Hematopoietic multipotent progenitor cell treated with erythropoietin and hydrocortisone succinate and interleukin-3 and kit ligand, for 8 days (in vitro differentiated cells): Measurements from ENCODE around the gene AKNA.

Experiments
- DNase-seq: peaks from one replicate; pipeline ENCODE4 v3.0.0-alpha.2; 2015

Gene AKNA

DNA sequence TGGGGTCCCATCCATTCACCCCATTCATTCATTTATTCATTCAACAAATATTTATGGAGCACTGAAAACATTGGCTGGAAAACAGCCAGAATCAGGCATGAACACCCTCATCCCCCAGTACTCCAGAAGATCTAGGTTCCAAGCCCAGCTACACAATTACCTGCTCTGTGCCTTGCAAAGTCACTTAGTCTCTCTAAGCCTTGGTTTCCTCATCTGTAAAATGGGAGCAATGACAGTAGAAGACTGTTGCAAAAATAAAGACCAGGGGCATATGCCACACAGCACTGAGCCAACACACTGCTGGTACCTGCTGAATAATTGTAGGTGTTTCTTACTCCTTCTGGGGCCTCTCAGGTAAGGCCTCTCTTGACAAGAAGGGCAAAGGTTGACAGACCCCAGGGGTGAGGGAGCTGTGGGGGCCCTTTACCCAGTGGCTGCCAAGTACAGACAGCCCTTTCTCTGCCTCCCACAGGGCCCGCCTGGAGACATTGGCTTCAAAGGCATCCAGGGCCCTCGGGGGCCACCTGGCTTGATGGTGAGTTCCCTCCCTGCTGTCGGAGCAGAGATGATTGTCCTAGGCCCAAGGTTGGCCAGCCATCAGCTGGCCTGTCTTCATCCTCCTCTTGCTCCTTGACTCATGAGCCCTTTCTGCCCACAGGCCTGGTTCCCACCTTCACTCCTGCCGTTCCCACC is 87.5 kb downstream of the AKNA start:
- no peak for DNase-seq

DNA sequence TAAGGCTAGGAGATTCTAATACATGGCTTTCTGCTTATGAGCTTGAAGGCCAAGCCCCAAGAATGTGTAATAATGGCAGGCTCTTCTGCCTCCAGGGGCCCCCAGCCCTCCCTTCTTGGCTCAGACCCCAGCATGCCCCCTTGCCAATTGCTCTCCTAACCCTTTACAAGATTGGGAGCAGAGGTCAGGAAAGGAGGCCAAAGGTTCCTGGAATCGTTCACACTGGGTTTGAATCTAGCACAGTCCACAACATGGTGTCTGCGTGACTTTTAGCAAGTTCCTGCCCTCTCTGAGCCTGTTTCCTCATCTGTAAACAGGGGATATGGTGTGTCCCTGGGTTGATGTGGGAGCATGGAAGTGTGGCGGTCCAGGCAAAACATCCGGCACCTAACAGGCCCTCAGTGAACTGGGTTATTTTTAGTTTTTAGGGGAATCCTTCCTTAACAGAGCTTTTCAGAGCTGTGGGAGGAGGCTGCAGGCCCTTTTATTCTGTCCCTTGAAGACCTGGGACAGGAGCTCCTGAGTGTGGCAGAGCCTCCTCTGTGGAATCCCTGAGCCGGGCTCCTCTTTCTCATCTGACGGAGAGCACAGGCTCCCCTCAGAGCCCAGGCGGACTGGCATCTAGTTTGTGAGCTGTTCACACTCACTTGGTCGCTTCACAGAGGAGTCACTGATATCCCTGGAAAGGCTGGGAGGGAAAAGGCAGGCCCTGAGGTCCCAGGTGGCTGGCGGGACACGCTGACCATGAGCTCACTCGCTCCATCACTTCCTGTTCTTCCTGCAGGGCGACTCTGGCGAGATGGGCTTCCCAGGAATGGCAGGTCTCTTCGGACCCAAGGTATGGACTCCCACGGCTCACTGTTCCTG is 88.3 kb downstream of the AKNA start:
- no peak for DNase-seq

DNA sequence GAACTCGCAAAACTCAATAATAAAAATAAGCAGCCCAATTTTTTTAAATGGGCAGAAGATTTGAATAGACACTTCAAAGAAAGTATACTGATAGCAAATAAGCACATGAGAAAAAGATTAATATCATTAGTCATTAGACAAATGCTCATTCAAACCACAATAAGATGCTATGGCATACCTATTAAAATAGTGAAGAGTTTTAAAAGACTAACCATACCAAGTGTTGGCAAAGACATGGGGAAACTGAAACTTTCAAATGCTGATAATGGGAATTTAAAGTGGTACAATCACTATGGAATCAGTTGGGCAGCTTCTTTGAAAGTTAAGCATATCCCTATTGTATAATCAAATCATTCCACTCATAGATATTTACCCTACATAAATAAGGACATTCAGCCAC is 91.4 kb downstream of the AKNA start:
- DNase-seq, result no peak

DNA sequence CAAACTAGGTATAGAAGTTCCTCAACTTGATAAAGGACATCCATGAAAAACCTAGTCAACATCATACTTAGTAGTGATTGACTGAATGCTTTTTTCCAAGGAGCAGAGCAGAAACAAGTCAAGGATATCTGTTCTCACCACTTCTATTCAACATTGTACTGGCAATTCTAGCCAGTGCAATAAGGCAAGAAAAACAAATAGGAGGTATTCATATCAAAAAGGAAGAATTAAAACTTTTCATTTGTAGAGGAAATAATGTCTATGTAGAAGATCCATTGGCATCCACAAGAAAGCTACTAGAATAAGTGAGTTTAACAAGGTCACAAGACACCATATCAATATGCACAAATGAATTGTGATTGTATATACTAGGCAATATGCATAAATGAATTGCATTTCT is 93.1 kb downstream of the AKNA start:
- no peak for DNase-seq

DNA sequence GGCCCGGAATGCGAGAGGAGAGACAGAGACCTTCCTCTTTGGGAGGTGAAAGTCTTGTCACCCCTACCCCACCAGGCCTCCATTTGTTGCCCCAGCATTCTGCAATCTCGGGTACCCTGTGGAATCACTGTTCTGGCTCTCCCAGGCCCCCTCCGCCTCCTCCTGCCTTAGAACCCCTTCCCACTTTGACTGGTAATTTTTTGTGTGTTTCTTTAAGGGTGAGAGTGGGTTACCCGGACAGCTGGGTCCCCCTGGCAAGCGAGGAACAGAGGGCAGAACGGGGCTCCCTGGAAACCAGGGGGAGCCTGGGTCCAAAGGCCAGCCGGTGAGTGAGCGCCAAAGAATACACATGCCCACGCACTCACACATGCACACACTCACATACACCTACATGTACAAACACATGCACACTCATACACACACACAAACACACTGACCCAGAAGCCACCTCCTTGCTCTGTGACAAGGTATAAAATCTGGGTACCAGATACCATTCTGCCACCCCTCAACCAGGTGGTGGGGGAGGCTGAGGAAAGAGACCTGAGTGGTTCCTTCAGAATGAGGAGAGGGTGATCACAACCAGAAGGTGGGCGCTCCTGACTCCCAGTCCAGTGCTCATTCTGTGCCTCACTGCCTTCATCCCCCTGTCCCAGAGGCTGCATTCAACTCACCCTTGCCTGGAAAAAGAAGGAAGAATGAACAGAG is 95.7 kb downstream of the AKNA start:
- DNase-seq, result no peak

DNA sequence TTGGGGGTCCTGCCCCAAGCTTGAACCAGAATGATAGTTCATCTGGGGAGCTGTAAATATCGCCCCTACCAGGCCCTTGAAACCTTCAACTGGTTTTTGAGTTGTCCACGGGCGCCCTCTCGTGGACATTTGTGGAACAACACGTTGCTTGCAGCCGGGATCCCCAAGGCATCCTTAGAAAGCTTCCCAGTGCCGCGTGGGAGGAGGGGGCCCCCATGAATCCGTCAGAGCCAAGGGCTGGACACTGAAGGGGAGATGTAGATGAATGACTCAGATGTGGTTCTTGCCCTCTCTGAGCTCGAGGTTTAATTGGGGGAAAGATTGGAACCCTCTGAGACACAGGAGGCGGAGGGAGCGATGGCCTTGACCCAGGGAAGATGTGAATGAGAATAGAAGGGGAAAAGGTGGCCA is 96.7 kb downstream of the AKNA start:
- DNase-seq, result peak; percentile 51

DNA sequence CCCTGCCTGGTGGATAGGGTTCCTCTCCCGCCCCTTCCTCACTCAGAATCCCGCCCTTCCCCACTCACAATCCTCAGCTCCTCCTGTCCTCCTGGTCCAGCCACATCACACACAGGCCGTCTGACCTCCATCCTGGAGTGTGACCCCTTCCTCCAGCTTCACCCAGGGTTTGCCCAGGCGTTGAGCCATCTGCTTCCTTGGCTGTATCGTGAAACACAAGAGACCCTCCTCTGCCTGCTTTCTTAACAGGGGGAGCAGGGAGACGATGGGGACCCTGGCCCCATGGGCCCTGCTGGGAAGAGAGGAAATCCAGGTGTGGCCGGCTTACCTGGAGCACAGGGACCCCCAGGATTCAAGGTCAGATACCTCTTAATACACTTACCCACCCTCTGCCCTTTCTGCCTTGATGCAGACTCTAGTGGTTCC is 97.2 kb downstream of the AKNA start:
- no peak for DNase-seq

DNA sequence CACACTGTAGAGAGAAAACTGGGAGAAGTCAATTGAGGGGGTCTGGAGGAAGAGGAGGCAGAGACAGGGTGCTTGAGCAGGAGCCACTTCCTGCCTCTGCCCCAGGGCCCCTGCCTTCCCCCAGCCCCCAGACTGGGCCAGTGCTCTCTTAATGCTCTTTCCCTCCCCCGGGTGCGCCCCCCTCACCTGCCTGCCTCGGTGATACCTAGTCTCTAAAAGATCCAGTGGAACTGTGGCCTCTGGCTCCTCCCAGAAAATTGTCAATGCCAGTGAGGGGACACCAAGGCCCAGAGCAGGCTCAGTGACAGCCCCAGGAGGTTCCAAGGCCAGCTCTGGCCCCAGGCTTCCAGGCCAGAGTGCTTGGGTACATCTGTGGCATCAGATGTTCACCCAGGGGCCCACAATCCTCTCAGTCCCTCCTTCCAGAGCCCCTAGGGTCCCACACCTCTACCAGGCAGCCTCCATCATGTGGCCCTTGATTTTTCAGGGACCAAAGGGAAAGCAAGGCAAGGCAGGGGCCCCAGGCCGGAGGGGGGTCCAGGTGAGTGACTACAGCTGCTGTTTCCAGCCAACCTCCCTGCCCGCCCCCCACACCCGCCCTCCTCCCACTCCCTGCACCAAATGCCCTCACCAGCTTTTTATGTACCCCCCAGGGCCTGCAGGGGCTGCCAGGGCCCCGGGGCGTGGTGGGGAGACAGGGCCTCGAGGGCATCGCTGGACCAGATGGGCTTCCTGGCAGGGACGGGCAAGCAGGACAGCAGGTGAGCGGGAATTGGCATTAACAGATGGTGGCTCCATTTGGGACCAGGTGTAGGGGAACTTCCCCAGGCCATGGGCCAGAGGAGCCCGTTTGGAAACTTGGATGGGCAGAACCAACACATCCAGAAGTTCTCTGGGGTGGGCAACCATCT is 98.0 kb downstream of the AKNA start:
- no peak for DNase-seq

DNA sequence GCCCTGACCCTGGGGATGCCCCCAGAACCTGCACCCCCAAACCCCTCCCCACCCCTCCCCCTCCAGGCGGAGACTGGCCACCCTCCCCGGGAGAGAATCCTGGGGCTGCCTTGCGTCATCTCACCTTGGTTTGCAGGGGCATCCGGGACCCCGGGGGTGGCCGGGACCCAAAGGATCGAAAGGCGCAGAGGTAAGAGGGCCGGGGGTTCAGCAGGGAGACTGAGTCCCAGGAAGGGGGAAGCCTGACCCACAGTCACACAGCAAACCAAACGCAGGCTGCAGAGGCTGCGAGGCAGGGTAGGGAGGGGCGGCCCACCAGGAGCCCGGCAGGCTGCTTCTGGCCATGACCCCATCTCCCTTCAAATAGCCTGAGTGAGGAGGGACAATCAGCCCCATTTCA is 98.7 kb downstream of the AKNA start:
- no peak for DNase-seq

DNA sequence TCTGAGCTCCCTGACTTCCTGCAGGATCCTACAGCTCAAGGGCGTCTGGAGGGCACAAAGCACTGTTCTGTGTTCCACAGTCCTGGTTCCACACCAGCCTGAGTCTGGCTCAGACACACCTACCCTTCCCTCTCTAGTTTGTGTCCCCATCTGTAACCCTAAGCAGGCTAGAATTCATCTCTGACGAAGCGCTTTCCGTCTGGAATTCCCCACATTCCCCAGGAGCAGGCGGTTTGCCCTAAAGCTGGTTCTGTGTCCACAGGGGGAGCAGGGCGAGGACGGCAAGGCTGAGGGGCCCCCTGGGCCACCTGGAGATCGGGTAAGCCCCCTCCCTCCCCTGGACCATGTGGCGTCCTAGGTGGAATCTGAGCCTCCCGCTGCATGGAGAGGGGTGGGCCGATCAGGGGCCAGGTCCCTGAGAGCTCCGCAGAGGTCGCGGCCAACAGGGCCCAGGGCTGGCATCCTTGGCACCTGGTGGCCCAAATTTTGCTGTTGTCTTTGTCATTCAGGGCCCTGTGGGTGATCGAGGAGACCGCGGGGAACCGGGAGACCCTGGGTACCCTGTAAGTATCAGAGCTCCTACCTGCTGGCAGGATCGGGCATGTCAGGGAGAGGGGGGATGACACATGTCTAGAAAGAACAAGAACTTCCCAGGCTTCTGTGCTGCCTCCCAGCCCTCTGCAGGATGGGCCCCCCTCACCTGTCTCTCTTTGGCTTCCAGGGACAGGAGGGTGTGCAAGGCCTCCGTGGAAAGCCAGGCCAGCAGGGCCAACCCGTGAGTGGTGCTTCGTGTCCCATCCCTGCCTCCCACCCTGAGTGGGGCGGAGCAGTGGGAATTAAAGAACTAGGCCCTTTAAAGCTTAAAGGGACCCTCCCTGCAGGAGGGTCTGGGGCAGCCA is 99.3 kb downstream of the AKNA start:
- no peak for DNase-seq

DNA sequence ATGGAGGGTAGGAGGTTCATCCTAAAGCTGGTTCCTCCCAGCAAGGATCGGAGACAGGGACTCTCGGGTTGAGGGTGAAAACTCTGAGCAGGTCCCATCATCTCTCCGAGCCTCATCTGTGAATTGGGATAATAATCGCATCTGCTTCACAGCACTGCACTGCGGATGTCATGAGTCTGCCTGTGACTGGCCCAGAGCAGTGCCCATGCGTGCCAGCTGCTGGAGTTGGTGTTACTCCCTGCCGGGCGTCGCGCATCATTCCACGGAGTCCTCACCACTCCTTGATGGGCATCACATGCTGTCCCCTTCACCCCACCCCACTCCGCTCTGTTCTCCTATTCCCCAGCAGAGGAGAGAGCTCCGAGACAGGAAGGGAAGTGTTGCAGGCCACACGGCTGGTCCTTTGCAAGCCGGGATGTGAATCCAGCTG is 100.0 kb downstream of the AKNA start:
- no peak for DNase-seq

DNA sequence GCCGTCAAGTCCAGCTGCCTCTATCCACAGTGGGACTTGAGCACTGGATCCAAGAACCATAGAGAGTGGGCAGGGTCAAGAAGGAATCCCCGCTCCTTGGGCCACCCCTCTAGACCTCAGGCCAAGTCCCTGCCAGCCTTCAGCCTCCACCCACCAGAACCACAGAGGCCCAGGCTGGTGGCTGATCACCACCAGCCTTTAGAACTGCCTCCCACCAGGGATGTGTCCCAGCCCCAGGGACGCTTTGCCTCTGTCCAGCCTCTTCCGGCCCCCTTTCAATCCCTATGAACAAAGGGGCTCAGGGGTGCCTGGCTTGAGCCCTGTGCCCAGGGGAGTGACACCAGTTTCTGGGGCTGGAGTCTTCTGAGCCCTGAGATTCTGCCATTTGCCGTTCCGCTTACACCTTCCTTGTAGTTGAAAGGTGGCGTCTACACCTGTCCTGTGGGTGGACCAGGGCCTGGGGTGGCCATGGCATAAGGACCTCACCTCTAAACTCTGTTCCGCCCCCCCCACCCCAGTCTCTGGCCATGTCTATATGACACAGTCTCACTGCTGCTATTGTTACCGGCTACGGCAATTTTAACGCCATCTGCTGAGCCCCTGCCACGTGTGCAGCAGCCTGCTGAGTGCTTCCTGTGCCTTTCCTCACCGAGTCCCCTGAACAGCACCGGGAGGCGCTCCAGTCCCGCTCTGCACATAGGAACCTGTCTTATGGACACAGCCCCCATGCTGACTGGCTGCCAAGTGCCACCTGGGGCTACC is 100.6 kb downstream of the AKNA start:
- no peak for DNase-seq

DNA sequence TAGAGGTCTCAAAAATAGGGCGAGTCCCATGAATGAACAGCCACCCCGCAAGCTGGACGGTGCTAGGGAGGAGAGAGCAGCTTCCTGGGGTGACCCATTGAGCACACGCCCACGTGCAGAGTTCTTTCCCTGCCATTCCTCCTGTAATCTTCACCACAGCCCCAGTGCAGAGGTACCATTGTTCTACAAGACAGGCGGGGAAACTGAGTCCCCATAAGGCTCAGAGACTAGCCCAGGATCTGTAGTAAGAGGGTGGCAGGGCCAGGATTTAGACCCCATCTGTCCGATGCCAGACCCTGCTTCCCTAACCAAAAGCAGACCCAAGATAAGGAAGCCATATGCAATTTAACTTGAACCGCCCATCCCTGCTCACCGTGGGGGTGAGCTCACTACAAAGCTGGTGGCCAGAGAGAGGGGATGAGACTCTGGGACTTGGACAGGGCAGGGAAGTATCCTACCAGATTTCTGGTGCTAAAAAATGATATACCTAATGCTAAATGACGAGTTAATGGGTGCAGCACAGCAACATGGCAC is 101.6 kb downstream of the AKNA start:
- no peak for DNase-seq

DNA sequence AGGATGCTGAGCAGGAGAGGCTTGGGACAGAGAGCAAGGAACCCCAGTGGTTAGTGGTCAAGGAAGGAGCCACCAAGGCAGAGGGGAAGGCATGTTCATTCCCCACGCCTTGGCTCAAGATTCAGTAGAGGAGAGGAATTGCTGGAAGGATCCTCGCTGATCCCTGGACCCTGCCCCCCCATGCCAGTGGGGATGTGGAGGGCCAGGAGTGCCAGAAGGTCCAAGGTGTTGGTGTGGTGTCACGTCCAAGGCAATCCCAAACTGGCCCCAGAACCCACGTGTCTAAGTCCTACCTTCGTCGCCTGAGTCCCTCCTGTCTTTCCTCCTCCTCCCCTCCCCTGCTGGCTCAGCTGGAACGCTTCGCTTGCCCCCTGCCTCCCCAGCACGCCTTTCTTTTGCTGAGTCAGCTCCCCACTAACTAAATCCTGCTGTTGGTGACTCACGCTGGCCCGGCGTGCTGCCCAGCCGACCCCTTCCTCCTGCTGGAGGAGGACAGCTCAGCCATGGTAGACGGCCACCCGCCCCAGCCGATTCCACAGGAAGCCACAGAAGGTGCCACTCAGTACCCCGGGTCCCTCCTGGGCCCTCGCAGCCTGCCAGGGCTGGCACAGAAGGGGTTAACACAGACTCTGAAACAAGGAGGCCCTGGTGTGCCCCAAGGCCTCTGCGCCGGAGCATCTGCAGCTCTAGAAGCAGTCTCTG is 102.5 kb downstream of the AKNA start:
- no peak for DNase-seq

DNA sequence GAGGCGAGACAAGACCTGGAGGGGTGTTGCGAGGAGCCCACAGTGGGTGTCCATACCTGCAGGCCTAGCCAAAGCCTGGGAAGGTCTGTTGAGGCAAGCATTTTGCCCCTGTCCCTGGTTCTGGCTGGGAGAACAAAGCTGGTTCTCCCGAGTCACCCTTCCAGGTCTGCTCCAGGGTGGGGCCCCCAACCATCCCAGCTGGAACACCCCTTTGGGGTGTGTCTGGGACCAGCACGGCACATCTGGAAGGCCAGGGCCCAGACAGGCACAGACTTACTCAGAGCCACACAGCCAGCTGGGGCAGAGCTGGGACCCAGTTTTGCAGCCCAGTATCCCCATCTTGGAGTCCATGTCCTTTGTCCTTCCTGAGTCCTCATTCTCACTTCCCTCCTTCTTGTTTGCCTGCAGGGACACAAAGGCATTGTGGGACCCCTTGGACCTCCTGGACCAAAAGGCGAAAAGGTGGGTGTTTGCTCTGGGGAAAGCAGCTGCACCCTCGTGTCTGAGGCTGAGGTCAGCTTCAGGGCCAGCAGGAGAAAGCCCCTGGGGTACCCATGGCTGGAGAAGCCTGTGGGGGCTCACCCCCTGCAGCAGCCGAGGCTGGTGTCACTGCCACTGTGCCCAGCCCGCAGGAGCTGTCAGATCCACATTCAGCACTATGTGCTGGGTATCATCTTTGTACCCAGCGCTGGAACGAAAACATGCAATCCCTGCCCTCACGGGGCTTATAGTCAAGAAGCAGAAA is 103.3 kb downstream of the AKNA start:
- DNase-seq, result no peak
